ENCODE measurements around the gene PIP5K1C. TPM values are rescaled to one million over a fixed set of nuclear protein-coding genes. Genes with fewer than 3 reads are reported as not detected.

The PIP5K1C gene
- total RNA-seq, 1 experiment from 2014 or later, result 34.0 TPM

DNA sequence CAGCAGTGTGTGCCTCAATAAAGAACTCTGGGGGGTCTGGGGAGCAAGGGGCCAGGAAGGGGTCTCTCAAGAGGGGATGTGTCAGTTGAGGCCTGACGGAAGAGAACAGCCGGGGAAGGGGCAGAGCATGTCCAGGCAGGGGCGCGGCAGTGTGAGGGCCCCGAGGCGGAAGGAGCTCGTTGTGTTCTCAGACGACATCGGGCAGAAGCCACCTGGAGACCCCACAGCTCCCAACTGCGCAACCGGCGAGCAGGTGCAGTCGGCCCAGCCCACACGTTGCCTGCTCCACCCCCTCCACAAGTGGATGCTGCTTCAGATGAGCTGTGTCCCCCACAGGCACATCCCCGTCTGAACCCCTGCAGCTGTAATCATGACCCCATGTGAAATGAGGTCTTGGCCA lies 78.6 kb downstream of the PIP5K1C start (continued):
- TF ChIP-seq, protein P1, sequence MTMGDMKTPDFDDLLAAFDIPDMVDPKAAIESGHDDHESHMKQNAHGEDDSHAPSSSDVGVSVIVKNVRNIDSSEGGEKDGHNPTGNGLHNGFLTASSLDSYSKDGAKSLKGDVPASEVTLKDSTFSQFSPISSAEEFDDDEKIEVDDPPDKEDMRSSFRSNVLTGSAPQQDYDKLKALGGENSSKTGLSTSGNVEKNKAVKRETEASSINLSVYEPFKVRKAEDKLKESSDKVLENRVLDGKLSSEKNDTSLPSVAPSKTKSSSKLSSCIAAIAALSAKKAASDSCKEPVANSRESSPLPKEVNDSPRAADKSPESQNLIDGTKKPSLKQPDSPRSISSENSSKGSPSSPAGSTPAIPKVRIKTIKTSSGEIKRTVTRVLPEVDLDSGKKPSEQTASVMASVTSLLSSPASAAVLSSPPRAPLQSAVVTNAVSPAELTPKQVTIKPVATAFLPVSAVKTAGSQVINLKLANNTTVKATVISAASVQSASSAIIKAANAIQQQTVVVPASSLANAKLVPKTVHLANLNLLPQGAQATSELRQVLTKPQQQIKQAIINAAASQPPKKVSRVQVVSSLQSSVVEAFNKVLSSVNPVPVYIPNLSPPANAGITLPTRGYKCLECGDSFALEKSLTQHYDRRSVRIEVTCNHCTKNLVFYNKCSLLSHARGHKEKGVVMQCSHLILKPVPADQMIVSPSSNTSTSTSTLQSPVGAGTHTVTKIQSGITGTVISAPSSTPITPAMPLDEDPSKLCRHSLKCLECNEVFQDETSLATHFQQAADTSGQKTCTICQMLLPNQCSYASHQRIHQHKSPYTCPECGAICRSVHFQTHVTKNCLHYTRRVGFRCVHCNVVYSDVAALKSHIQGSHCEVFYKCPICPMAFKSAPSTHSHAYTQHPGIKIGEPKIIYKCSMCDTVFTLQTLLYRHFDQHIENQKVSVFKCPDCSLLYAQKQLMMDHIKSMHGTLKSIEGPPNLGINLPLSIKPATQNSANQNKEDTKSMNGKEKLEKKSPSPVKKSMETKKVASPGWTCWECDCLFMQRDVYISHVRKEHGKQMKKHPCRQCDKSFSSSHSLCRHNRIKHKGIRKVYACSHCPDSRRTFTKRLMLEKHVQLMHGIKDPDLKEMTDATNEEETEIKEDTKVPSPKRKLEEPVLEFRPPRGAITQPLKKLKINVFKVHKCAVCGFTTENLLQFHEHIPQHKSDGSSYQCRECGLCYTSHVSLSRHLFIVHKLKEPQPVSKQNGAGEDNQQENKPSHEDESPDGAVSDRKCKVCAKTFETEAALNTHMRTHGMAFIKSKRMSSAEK (CRISPR knock-in tag; IDR thresholded peaks at IDR 0.05; ENCODE audit: borderline replicate concordance), result no peak
- TF ChIP-seq TEAD4 (CRISPR knock-in tag; IDR thresholded peaks at IDR 0.05) (no peak), IRF2 (CRISPR knock-in tag; IDR thresholded peaks at IDR 0.05; ENCODE audit: borderline replicate concordance, low read depth) (no peak)
- TF ChIP-seq, protein P2, sequence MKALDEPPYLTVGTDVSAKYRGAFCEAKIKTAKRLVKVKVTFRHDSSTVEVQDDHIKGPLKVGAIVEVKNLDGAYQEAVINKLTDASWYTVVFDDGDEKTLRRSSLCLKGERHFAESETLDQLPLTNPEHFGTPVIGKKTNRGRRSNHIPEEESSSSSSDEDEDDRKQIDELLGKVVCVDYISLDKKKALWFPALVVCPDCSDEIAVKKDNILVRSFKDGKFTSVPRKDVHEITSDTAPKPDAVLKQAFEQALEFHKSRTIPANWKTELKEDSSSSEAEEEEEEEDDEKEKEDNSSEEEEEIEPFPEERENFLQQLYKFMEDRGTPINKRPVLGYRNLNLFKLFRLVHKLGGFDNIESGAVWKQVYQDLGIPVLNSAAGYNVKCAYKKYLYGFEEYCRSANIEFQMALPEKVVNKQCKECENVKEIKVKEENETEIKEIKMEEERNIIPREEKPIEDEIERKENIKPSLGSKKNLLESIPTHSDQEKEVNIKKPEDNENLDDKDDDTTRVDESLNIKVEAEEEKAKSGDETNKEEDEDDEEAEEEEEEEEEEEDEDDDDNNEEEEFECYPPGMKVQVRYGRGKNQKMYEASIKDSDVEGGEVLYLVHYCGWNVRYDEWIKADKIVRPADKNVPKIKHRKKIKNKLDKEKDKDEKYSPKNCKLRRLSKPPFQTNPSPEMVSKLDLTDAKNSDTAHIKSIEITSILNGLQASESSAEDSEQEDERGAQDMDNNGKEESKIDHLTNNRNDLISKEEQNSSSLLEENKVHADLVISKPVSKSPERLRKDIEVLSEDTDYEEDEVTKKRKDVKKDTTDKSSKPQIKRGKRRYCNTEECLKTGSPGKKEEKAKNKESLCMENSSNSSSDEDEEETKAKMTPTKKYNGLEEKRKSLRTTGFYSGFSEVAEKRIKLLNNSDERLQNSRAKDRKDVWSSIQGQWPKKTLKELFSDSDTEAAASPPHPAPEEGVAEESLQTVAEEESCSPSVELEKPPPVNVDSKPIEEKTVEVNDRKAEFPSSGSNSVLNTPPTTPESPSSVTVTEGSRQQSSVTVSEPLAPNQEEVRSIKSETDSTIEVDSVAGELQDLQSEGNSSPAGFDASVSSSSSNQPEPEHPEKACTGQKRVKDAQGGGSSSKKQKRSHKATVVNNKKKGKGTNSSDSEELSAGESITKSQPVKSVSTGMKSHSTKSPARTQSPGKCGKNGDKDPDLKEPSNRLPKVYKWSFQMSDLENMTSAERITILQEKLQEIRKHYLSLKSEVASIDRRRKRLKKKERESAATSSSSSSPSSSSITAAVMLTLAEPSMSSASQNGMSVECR (CRISPR knock-in tag; IDR thresholded peaks at IDR 0.05; ENCODE audit: borderline replicate concordance), result no peak

DNA sequence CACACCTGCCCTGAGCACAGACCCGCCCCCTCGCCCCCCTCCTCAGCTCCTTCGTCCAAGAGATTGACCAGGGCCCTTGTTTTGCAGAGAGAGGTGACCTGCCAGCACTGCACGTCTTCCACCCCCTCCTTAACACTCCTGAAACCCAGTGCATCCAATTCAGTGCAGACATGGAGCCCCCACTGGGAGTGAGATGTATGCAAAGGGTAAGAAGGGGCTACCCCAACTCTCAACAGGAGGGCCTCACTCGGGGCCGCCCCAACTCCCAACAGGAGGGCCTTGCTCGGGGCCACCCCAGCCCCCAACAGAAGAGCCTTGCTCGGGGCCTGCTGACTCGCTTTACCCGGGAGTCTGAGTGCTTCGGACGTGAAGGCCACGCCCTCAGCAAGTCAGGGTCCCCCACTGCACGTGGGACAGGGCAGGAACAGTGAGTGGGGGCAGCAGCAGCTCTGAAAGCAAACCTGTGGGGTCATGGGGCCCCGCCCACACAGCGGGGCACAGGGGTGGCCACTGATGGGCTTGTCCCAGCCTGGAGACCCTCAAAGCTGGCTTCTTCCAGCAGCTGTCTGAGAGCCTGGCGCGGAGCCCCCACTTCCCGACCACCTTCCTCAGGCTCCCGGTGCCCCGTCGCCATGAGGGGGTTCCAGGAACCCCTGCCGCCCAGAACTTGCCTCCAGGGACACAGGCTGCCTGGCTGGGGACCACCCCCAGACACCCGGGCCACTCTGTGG lies 79.3 kb downstream of the PIP5K1C start:
- Mint-ChIP-seq H3K27ac (no peak overlapping the region), H3K9me3 (no peaks in the 10 kb centered on the region), H3K27me3 (ENCODE audit: low read depth) (no peaks in the 10 kb centered on the region), H3K4me1 (peaks cover 5% of the 10 kb centered on the region), H3K36me3 (peaks cover 5% of the 10 kb centered on the region), H3K4me3 (no peak overlapping the region)
- ATAC-seq (no peak), DNase-seq (ENCODE audit: low spot score) (no peak)
- ChIA-PET CTCF (interaction anchor here (0.9 to 3.4 kb wide), 3 partner anchors 8 to 30 kb away, joined by 3 to 17 read pairs (median 5); no protein-coding TSS in a partner anchor), POLR2A (no interaction called here)
- TF ChIP-seq, protein P3, sequence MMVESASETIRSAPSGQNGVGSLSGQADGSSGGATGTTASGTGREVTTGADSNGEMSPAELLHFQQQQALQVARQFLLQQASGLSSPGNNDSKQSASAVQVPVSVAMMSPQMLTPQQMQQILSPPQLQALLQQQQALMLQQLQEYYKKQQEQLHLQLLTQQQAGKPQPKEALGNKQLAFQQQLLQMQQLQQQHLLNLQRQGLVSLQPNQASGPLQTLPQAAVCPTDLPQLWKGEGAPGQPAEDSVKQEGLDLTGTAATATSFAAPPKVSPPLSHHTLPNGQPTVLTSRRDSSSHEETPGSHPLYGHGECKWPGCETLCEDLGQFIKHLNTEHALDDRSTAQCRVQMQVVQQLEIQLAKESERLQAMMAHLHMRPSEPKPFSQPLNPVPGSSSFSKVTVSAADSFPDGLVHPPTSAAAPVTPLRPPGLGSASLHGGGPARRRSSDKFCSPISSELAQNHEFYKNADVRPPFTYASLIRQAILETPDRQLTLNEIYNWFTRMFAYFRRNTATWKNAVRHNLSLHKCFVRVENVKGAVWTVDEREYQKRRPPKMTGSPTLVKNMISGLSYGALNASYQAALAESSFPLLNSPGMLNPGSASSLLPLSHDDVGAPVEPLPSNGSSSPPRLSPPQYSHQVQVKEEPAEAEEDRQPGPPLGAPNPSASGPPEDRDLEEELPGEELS (CRISPR knock-in tag; IDR thresholded peaks at IDR 0.05), result no peak
- TF ChIP-seq MYBL2 (CRISPR knock-in tag; IDR thresholded peaks at IDR 0.05) (no peak), ZNF671 (CRISPR knock-in tag; IDR thresholded peaks at IDR 0.05) (no peak), ZNF423 (CRISPR knock-in tag; IDR thresholded peaks at IDR 0.05) (no peak), CBFB (CRISPR knock-in tag; IDR thresholded peaks at IDR 0.05; ENCODE audit: low read depth) (no peak), ZNF396 (CRISPR knock-in tag; IDR thresholded peaks at IDR 0.05; ENCODE audit: borderline replicate concordance) (no peak), ZNF416 (CRISPR knock-in tag; IDR thresholded peaks at IDR 0.05) (no peak), SP1 (CRISPR knock-in tag; conservative IDR thresholded peaks at IDR 0.05) (no peak)
- TF ChIP-seq, protein P4, sequence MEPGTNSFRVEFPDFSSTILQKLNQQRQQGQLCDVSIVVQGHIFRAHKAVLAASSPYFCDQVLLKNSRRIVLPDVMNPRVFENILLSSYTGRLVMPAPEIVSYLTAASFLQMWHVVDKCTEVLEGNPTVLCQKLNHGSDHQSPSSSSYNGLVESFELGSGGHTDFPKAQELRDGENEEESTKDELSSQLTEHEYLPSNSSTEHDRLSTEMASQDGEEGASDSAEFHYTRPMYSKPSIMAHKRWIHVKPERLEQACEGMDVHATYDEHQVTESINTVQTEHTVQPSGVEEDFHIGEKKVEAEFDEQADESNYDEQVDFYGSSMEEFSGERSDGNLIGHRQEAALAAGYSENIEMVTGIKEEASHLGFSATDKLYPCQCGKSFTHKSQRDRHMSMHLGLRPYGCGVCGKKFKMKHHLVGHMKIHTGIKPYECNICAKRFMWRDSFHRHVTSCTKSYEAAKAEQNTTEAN (CRISPR knock-in tag; IDR thresholded peaks at IDR 0.05), result no peak
- TF ChIP-seq, protein P5, sequence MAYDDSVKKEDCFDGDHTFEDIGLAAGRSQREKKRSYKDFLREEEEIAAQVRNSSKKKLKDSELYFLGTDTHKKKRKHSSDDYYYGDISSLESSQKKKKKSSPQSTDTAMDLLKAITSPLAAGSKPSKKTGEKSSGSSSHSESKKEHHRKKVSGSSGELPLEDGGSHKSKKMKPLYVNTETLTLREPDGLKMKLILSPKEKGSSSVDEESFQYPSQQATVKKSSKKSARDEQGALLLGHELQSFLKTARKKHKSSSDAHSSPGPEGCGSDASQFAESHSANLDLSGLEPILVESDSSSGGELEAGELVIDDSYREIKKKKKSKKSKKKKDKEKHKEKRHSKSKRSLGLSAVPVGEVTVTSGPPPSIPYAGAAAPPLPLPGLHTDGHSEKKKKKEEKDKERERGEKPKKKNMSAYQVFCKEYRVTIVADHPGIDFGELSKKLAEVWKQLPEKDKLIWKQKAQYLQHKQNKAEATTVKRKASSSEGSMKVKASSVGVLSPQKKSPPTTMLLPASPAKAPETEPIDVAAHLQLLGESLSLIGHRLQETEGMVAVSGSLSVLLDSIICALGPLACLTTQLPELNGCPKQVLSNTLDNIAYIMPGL (CRISPR knock-in tag; IDR thresholded peaks at IDR 0.05), result no peak
- TF ChIP-seq, protein P6, sequence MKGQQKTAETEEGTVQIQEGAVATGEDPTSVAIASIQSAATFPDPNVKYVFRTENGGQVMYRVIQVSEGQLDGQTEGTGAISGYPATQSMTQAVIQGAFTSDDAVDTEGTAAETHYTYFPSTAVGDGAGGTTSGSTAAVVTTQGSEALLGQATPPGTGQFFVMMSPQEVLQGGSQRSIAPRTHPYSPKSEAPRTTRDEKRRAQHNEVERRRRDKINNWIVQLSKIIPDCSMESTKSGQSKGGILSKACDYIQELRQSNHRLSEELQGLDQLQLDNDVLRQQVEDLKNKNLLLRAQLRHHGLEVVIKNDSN (CRISPR knock-in tag; IDR thresholded peaks at IDR 0.05), result no peak
- TF ChIP-seq, protein P2 (CRISPR knock-in tag; IDR thresholded peaks at IDR 0.05; ENCODE audit: borderline replicate concordance), result no peak
